ENCODE results near the gene STK17B.
"Not testable (repeated sequence)": the region's sequence is repeated elsewhere in the genome, so short reads cannot be mapped to it uniquely, and the experiment has no call there.

The STK17B gene

DNA sequence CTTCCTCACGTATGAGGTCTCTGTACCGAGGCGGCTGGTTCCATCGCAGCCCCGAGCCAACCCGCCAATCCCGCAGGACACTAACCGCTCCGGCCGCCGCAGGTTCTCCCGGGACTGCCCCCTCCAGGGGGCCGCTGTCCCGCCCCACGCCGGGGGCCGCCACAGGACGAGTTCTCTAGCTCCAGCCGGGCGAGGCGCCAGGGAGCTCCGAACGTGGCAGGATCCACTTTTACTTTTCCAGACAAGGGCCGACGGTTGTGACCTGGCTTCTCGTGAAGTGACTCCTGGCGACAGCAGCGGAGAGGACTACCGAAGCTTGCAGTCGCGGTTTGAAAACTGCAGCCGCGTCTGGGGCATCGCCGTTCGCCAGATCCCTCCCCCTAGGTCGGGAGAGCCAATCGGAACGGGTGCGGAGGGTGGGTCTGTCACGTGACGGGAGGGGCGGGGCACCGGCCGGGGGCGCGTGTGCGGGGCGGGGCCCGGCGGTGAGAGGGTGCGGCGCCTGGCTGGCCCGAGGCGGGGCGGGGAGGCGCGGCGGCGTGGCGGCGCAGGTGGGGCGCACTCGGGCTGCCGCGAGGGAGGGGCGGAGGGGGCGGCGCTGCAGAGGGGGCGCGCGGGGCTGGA, at the start of gene STK17B:
STK17B (minus strand) TSS at position 331 of the 624 bp plus-strand sequence. CDS start 8,195 bp downstream, outside the sequence.
- DNase-seq, result peak; percentile 94

DNA sequence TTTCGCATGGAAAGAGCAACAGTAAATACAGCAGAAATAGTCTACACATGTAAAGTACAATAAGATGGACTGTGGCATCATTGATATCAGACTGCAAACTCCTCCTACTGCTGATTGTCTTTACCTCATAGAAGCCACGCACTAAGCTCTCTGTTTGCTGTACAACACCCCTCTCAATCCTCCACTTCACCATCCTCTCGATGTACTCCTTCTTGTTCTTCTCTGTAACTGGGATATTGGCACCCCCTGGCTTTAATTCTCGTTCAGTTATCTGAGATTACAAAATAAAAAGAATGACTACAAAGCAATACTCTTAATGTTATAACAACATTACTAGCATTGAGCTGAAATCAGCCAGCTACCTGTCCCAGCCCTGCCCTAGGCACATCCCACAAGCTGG, 49.3 kb upstream of the STK17B start:
- DNase-seq, result no peak

DNA sequence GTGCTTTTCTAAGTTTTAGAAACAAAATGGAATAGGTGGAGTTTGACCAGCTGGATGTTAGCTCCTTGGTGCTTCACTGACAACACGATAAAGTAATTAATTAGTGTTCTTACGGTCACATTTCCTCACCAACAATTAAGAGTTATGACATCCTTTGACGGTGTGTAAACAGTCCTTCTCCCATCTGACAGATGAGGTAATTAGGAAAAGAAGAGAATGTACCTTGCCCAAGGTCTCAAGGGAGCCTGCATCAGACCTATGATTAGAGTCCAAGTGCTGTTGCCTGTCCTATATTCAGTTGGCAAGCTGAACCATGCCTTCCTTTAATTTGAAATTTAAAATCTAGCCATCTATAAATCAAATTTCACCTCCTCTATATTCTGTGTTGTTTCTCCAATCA, 48.3 kb upstream of the STK17B start:
- DNase-seq, result no peak

DNA sequence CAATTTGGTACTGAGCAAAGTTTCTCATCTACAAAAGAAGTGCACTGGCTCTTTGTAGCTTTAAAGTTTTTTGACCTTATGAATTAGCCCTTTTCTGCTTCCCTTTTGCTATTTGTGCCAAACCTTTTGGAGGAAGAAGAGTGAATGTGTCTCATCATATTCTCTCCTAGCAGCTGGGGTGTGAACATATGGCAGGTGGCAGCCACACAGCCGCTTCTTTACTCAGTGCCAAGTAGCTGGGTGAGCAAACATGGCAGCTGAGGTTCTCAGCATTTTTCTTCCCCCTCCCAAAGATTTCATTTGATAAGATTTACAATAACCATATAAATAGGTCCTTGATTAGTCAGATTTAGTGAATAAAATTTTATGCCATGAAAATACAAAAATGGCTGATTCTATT, 46.7 kb upstream of the STK17B start:
- DNase-seq, result no peak

DNA sequence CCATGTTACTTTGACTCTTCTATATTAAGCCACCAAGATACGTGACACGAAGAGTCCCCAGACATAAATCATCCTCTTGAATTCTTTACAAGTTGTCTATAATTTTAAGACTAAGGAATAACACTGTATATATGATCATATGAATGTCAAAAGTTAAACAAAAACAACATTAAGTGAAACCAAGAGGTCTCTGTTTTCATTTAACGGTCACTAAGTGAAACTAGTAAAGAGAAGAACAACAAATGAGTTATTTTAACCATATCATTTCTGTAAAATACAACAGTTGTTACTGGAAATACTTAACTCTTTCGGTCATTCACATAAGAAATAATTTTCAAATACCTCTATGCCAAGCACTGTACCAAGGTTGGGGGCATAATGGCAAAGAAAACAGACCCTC, 45.7 kb upstream of the STK17B start:
- no peak for DNase-seq

DNA sequence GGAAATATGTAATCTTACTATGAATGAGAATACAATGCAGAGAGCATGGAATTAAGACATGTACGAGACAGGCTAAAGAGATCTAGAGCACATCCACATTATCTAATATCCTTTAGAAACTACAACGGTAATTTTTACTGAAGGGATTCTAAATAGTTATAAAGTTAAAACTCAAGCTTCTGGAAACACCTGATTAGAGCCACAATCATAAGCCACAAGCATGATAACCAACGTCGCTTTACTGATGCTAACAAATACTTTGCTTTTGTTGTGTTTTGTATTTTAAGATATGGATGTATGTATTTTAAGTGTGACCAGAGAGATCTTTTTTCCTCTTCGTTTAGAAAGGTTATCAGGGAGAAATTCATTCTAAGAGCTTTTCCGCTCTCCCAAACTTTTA, 44.0 kb upstream of the STK17B start:
- DNase-seq, result no peak

DNA sequence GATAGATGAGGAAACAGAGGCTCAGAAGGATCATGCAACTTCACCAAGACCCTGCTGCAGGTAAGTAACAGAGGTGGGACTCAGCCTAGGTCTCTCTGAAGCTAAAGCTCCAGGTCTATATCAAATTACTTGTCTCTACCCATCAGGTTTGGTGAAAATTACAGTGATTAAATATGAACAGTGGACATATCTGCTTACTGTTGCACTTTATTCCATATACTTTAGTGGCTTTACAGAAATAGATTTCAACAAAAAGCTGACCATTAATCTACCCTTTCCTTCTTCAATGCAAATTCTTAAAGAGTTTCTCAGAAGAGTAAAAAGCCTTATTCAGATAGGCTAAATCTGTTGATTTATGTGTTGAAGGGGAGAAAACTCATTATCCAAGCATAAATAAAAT, 42.8 kb upstream of the STK17B start:
- no peak for DNase-seq

DNA sequence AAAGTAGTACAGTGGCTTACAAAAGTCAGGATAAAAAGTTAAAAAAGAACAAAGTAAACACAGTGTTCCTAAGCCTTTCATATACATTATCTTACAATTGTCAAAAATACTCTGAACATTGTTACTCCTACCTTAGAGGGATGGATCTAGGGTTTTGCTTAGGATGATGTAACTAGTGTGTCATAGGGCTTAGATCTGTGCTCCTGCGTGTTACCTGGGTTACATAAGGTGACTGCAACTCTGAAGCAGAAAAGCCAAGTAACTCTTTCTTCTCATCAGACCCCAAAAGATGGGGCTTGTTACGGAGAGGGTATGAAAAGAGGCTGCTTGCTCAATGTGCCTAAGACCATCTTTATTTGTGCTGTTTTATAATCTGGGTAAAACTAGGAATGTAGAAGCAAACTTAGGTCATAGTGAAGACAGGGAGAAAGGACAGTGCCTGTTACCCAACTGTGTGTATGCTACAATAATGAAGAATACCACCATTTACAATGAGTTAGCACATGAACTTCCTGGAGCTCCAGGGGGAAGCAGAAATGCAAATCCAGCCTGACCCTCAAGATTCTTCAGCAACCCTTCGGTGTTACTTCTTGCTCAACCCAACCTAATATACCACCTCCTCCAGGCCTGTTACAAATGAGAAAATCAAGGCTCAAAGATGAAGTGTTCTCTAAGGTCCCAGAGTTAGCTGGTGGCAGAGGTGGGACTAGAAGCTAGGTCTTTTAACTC, 42.0 kb upstream of the STK17B start:
- no peak for DNase-seq

DNA sequence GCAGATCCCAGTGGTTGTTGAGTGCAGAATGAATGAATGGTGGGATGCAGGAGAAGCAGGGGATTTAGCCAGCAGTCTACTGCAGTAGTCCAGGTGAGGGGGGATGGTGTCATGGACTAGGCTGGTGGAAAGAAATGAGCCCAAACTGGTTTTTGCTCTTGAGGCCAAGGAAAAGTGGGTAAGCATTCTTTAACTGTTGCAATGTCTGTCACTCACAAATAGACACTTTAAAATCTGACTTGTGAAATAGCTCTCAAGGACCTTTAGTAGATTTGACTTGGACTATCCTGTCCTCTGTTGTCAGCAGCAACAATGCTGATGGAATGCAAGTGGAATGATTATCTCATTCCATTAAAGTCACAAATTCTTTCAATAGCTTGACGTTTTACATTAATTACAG, 37.5 kb upstream of the STK17B start:
- DNase-seq, result no peak

DNA sequence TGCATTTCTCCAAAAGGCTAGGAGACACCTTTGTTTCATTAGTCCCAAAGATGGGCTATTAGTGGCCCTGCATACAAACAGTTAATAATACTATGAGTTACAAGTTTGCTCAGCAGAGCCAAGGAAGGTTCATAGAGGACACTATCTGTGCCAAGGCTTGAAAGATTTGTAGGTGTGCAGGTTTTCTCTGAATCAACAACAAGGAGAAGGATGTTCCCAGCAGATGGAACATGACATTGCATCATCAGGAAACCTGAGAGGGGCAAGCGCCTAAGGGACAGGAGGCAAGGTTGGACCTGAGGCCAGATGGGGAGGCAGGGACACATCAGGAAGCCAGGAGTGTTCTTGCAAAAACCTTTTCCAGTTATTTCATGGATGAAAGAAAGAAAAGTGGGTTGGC, 35.4 kb upstream of the STK17B start:
- no peak for DNase-seq

DNA sequence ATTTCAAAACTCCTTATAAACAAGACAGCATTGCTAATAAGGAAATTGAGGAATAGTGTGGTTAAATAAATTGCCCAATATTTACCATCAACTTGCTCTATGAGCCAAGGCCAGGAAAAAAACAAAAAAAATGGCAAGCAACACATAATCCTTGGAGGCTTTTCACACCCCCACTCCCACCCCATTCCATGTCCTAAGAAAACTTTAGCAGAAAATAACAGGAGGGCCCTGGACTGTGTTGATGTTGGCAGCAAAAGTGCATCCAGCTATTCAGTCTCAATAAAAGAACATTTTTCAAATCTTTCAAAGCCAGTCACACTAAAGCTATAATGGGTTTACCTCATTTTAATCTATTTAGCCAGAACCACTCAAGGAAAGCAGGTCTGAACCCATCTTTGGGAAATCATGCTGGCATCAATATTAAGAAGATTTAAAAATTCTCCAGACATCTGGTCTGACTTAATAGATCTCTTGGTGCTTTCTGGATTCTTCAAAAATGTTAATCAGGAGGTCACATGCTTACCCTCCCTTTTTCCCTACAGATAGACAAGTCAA, 34.6 kb upstream of the STK17B start:
- DNase-seq, result peak; percentile 68

DNA sequence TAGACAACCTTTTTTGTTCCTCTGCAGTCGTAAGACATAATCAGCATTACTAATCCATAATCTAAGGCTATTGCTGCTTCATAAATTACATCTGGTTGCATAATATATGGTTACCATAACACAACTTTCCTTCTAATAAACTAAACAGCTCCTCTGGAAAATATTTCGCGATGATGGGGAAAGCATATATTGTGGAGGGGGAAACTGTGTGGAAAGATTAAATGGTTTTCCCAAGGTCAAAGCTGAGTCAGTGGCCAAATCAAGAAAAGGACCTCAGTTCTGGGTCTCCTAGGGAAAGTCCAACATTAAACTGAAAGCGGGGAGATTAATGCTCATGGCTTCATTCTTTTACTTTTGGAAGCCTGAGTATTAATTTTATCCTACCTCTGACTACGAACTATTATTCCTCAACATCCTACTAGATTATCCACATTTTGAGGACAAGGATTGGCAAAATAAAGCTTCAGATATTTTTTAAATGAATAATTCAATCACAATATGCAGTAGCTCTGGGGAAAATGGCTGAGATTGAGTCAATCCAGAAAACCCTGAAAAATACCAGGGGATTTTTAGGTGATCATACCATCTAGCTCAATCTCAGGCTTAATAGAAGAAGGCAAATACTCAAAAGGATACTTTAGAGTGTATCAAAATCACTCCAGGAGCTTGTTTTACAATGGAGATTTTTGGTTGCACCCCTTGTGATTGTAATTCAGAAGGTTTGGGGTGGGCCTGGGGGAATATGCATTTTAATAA, 33.8 kb upstream of the STK17B start:
- DNase-seq, result peak; percentile 39

DNA sequence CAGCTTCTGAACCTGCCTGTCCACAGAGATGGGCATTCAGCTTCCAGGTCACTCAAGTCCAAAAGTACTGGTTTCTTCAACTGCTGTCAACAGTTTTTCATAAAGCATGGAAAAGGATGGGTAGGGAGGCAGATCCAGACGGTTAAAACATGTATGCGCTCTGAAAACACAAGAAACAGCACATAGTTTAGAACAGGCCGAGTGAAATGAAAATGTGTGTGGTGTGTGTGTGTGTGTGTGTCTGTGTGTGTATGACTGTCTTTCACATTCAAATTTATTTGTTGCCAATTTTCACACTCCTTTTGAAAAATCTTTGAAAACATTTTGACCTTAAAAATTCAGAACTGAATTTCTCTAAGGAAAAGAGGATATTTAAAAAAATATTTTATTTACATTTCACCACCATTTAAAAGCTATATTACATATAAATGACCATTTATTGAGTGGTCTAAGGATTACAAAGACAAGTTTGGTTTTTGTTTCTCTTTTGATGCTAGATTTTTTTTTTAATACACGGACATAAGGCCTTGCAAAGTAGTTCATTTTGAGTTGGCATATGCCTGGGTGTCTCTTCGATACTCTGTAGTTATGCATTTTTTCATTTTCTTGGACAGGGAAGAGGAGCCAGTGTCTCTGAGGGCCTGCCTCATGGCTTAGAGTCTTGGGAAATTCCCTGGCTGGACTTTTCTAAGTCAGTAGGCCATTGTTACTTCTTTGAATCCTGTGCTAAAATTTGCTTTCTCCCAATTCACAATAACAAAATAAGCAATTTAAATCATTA, 30.0 kb upstream of the STK17B start:
- DNase-seq, result no peak

DNA sequence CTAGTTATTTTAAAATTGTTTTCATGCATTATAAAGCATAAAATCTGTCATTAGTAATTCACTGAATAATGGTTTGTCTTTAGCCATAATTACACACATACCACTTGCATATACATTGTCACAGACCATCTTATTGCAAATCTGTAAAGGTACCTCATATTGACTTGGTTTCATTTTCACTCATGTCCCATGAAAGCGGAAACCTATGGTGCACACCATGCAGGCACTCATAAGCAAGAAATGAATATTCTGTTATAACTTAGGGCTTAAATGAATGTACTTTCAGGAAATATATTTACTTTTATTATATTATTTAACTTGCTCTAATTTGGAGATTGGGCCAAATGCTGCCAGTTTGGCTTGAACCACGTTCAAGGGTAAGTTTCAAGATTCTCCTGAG, 29.2 kb upstream of the STK17B start:
- no peak for DNase-seq

DNA sequence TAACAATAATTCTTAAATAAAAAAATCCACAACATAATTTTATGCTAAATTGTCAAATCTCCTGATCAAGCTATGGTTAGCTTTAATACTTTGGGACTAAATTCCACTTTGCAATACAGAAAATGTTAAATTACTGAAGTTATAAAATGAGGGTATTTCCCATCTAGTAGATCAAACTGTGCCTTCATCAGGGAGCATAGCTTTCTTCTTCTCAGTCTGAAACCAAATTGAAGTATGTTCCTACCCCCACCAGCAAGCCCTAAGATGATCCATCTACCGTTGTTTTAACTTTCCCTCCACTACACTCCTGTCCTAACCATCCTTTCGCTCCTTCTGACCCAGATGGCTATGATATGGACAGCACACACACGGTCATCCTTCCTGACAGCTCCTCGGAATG, 24.4 kb upstream of the STK17B start:
- no peak for DNase-seq

DNA sequence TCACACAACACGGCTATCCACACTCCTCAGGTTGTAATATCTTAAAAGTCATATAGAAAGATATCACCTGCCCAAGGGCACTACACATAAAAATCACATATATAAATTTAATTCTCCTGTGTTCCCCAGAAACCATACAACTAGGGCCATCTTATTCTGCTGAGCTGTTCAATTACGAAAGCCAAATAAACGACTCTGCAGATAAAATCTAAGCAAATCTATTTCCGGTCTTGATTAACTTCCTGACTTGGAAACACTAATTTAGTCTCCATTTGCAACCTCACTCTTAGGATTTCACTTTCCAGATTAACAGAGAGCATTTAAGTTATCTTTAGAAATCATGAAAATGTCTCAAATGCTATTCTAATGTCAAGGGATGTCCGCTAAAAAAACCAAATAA, 23.9 kb upstream of the STK17B start:
- DNase-seq, result no peak

DNA sequence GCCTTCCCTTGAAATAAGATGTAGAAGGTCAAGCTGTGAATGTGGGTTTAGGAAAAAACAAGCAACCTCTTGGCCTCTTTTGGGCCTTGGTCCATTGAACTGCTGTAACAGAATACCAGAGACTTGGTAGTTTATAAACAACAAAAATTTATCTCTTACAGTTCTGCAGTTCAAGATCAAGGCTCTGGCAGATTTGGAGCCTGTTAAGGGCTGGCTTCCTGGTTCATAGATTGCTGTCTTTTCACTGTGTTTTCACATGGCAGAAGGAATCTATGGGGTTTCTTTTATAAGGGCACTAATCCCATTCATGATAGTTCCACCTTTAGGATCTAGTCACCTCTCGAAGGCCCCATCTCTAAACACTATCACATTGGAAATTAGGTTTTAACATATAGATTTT, 20.2 kb upstream of the STK17B start:
- DNase-seq, result no peak

DNA sequence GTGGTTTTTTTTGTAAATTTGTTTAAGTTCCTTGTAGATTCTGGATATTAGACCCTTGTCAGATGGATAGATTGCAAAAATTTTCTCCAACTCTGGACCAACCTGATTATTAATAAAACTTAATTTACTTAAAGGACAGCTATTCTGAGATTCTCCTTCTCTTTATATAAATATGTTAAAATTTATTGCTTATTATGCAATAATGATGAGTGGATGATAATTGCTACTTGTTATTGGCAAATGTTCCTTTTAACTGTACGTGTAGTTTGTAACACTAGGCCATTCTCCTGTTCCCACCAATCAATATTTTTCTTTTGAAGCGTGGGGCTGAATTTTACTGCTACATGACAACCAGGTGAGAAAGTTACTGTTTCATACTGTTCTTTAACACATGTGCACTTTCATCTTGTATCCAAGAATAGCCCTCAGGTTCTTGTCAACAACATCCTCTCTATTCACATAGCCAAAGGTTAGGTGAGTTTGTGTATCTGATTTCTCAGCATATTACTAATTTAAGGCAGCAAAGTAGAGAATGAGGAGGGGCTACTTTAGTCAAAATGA, 16.6 kb upstream of the STK17B start:
- DNase-seq, result no peak

DNA sequence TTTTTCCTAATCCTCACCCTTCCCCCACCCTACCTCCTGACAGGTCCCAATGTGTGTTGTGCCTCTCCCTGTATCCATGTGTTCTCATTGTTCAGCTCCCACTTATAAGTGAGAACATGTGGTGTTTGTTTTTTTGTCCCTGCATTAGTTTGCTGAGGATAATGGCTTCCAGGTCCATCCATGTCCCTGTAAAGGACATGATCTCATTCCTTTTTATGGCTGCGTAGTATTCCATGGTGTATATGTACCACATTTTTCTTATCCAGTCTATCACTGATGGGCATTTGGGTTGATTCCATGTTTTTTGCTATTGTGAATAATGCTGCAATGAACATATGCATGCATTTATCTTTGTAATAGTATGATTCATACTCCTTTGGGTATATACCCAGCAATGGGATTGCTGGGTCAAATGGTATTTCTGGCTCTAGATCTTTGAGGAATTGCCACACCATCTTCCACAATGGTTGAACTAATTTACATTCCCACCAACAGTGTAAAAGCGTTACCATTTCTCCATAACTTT, 15.9 kb upstream of the STK17B start:
- DNase-seq, result not testable (repeated sequence)

DNA sequence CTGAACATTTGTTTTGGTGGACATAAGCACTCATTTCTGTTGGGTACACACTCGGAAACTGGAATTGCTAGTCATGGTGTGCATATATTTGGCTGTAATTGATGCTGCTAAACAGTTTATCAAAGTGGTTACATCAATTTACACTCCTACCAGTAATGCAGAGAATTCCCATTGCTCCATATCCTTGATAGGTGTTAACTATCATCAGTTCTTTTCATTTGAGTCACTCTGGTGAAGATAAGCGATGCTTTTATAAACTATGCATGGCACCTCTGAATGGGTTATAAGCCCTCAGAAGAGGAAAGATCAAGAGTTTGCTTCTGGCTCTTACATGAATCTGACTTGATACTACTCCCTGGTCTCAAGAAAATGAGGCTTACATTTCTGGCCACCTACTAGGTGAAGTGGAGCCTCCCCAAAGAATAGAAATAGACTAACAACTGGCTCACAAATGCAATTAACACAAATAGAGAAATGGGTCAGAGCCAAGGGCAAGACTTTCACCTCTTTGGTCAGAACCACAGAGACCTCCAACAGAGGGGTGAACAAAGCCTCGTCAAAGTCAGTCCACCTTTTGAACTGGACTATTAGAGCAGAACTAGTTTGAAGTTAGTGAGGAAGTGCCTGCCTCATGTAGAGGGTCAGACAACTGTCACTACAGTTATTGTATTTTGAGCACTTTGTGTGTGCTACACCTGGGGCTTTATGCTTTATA, 15.0 kb upstream of the STK17B start:
- DNase-seq, result no peak

DNA sequence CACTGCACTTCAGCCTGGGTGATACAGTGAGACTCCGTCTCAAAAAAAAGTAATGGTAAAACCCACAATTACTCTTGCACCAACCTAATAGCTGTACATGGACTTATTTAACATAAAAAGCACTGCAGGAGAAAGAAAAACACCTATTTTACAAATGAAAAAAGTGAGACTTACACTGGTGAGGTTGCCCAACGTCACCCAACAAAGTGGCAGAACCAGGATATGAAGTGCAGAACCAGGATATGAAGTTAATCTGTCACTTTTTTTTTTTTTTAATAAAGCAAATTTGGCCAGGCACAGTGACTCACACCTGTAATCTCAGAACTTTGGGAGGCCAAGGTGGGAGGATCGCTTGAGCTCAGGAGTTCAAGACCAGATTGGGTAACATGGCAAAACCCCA, 13.5 kb upstream of the STK17B start:
- DNase-seq, result no peak

Measured in fibroblast of skin of right quadriceps (primary cell).